ENCODE results near the gene AQP2. TPM values are rescaled to one million over a fixed set of nuclear protein-coding genes. Genes with fewer than 3 reads are reported as not detected.
"Not testable (repeated sequence)": the region's sequence is repeated elsewhere in the genome, so short reads cannot be mapped to it uniquely, and the experiment has no call there.

Gene AQP2
- total RNA-seq, 1 donor from 2014 or later = not detected

DNA sequence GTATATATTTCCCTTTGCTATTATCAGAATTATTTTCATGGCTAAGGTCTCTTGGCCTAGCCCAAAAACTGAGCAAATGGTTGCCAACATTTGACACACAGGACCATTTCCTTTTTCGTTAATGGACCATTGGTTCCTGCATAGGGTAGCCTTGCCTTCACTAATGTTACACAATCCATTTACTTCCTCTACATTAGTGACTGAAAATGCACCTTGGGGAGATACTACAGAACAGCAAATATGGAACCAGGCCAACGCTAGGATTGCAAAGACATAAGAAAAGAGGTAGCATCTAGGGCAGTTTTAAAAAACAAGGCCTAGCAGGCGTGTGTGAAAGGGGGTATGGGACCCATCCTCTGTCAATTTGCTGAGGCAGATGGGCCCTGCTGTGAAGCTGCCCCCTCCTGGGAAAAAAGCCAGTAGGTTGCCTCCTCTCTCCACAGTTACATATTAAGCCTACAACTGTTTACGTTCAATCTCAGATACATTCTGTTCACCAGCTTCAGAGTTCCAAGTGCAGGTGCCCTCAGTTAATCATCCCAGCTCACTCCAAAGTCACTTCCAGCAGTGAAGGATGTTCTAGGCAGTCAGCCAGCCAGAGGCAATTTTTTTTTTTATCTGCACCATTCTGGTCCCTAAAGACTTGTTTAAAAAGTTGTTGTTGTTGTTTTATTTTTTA lies 37.2 kb downstream of the AQP2 start:
- peaks cover 22% of the 10 kb centered on the region for H3K36me3 Mint-ChIP-seq
- TF ChIP-seq EZH2phosphoT487 (IDR thresholded peaks at IDR 0.05) = no peak
- Histone ChIP-seq H3K9ac (no peak overlapping the region), H3K4me1 (peaks cover 16% of the 10 kb centered on the region), H4K20me1 (ENCODE audit: low read depth) (peaks cover 18% of the 10 kb centered on the region), H3K9me3 (ENCODE audit: low read depth) (no peaks in the 10 kb centered on the region), H3K79me2 (ENCODE audit: low read depth) (no peaks in the 10 kb centered on the region), H3K4me2 (no peak overlapping the region), H3K36me3 (peaks cover 3% of the 10 kb centered on the region), H3F3A (ENCODE audit: low read depth) (peaks cover 20% of the 10 kb centered on the region), H2AFZ (replicated peaks) (no peak overlapping the region), H3K27me3 (no peaks in the 10 kb centered on the region), H3K27ac (no peak overlapping the region), H3K4me3 (no peak overlapping the region)
- H3K9me3 Mint-ChIP-seq = no peaks in the 10 kb centered on the region
- DNase-seq (ENCODE audit: low spot score) = no peak
- peaks cover 3% of the 10 kb centered on the region for H3K27me3 Mint-ChIP-seq (ENCODE audit: insufficient read depth, low read depth)
- H3K27ac Mint-ChIP-seq = no peak overlapping the region
- no peak overlapping the region for H3K4me3 Mint-ChIP-seq
- H3K4me1 Mint-ChIP-seq = peaks cover 27% of the 10 kb centered on the region

DNA sequence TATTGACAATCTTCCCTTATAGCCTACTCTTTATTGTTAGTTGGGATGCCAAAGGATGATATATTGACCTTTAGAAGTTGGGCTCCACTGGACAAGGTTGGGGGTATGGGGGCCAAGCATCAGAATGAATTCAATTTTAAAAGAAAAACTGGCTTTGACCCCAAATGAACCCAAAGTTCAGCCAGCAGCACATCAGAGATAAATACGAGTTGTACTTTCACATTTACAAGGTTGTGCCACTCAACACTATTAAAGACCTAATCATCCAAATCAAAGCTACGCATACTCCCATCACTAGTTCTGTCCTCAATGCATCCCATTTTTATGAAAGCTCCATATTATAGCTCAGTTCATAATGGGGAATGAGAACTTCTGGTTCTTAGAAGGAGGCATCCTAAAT lies 38.9 kb downstream of the AQP2 start:
- H3F3A ChIP-seq (ENCODE audit: low read depth) = peaks cover 11% of the 10 kb centered on the region
- not testable (repeated sequence) for H3K27ac Mint-ChIP-seq; H3K4me3 ChIP-seq; H3K27ac ChIP-seq; H3K4me3 Mint-ChIP-seq; H3K27me3 Mint-ChIP-seq (ENCODE audit: insufficient read depth, low read depth); H3K9me3 Mint-ChIP-seq; H2AFZ ChIP-seq (replicated peaks); H4K20me1 ChIP-seq (ENCODE audit: low read depth); H3K79me2 ChIP-seq (ENCODE audit: low read depth); DNase-seq (ENCODE audit: low spot score); H3K9me3 ChIP-seq (ENCODE audit: low read depth); H3K36me3 ChIP-seq; H3K27me3 ChIP-seq; H3K4me1 ChIP-seq; H3K9ac ChIP-seq; H3K4me2 ChIP-seq
- H3K36me3 Mint-ChIP-seq = peaks cover 32% of the 10 kb centered on the region
- H3K4me1 Mint-ChIP-seq = peaks cover 17% of the 10 kb centered on the region

DNA sequence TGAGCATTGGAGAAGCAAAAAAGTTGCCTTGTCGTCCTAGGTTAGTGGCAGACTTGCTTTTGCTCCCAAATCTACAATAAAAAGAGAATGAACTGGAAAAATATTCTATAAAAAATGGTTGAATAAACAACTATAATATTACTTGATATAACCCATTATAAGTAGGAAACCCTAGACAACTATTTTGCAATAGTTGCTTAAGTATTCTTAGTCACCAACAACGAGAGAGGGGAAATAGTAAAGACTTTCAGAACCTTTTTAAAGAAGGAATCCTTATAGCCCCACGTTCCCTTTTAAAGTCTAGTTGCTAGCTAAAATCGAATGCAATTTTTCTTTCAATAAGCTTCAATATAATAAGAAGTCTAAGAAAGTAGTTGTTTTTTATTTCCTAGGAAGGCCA lies 39.7 kb downstream of the AQP2 start:
- Histone ChIP-seq H3K9me3 (ENCODE audit: low read depth) (no peaks in the 10 kb centered on the region), H3K4me3 (no peak overlapping the region), H2AFZ (replicated peaks) (no peak overlapping the region), H4K20me1 (ENCODE audit: low read depth) (peaks cover 6% of the 10 kb centered on the region), H3K4me1 (no peaks in the 10 kb centered on the region), H3K36me3 (peaks cover 16% of the 10 kb centered on the region), H3K27ac (no peak overlapping the region), H3K79me2 (ENCODE audit: low read depth) (no peaks in the 10 kb centered on the region), H3K4me2 (no peak overlapping the region), H3K27me3 (no peaks in the 10 kb centered on the region), H3F3A (ENCODE audit: low read depth) (peaks cover 3% of the 10 kb centered on the region), H3K9ac (no peak overlapping the region)
- H3K4me1 Mint-ChIP-seq = peaks cover 8% of the 10 kb centered on the region
- H3K4me3 Mint-ChIP-seq = no peak overlapping the region
- DNase-seq (ENCODE audit: low spot score) = no peak
- TF ChIP-seq, protein P1, sequence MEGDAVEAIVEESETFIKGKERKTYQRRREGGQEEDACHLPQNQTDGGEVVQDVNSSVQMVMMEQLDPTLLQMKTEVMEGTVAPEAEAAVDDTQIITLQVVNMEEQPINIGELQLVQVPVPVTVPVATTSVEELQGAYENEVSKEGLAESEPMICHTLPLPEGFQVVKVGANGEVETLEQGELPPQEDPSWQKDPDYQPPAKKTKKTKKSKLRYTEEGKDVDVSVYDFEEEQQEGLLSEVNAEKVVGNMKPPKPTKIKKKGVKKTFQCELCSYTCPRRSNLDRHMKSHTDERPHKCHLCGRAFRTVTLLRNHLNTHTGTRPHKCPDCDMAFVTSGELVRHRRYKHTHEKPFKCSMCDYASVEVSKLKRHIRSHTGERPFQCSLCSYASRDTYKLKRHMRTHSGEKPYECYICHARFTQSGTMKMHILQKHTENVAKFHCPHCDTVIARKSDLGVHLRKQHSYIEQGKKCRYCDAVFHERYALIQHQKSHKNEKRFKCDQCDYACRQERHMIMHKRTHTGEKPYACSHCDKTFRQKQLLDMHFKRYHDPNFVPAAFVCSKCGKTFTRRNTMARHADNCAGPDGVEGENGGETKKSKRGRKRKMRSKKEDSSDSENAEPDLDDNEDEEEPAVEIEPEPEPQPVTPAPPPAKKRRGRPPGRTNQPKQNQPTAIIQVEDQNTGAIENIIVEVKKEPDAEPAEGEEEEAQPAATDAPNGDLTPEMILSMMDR (IDR thresholded peaks at IDR 0.05) = no peak
- no peak for TF ChIP-seq EZH2phosphoT487 (IDR thresholded peaks at IDR 0.05)
- no peak for TF ChIP-seq EZH2 (IDR thresholded peaks at IDR 0.05)
- H3K9me3 Mint-ChIP-seq = no peaks in the 10 kb centered on the region
- no peak overlapping the region for H3K27ac Mint-ChIP-seq
- peaks cover 36% of the 10 kb centered on the region for H3K36me3 Mint-ChIP-seq
- peaks cover 3% of the 10 kb centered on the region for H3K27me3 Mint-ChIP-seq (ENCODE audit: insufficient read depth, low read depth)

DNA sequence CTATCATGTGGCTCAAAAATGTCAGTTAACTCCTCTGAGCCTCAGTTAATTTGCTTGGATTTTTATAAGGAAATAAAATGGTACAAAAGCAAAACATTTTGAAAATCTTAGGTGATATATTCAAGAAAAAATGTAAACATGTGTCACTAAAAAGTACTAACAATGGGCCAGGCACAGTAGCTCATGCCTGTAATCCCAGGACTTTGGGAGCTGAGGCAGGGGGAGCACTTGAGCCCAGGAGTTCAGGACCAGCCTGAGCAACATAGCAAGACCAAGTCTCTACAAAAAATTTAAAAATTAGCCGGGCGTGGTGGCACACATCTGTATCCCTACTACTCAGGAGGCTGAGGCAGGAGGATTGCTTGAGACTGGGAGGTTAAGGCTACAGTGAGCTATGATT lies 47.9 kb downstream of the AQP2 start:
- Mint-ChIP-seq H3K36me3 (peaks cover 44% of the 10 kb centered on the region), H3K9me3 (no peaks in the 10 kb centered on the region), H3K27me3 (ENCODE audit: insufficient read depth, low read depth) (no peaks in the 10 kb centered on the region), H3K4me3 (no peak overlapping the region), H3K27ac (no peak overlapping the region), H3K4me1 (peaks cover 5% of the 10 kb centered on the region)
- DNase-seq (ENCODE audit: low spot score) = no peak
- no peak overlapping the region for H3K4me2 ChIP-seq
- peaks cover 4% of the 10 kb centered on the region for H4K20me1 ChIP-seq (ENCODE audit: low read depth)
- H3K9ac ChIP-seq = no peak overlapping the region
- H3K9me3 ChIP-seq (ENCODE audit: low read depth) = no peaks in the 10 kb centered on the region
- no peak overlapping the region for H3K4me3 ChIP-seq
- peaks cover 33% of the 10 kb centered on the region for H3K36me3 ChIP-seq
- H3K4me1 ChIP-seq = no peaks in the 10 kb centered on the region
- TF ChIP-seq, protein P1 (IDR thresholded peaks at IDR 0.05) = no peak
- TF ChIP-seq EZH2phosphoT487 (IDR thresholded peaks at IDR 0.05) (no peak), EZH2 (IDR thresholded peaks at IDR 0.05) (no peak)
- H3K27ac ChIP-seq = no peak overlapping the region
- H3K27me3 ChIP-seq = no peaks in the 10 kb centered on the region
- no peaks in the 10 kb centered on the region for H3F3A ChIP-seq (ENCODE audit: low read depth)
- H3K79me2 ChIP-seq (ENCODE audit: low read depth) = no peaks in the 10 kb centered on the region
- H2AFZ ChIP-seq (replicated peaks) = no peak overlapping the region
